GM19193 (cell line): ENCODE data around the gene MMP23B.

Experiments used
- POLR2A ChIP-seq: IDR thresholded peaks from 4 replicates; pipeline ENCODE4 v1.6.1; 2011; ENCODE audit not compliant: insufficient read depth, insufficient read length; ENCODE audit errors: extremely low read depth

The MMP23B gene

DNA sequence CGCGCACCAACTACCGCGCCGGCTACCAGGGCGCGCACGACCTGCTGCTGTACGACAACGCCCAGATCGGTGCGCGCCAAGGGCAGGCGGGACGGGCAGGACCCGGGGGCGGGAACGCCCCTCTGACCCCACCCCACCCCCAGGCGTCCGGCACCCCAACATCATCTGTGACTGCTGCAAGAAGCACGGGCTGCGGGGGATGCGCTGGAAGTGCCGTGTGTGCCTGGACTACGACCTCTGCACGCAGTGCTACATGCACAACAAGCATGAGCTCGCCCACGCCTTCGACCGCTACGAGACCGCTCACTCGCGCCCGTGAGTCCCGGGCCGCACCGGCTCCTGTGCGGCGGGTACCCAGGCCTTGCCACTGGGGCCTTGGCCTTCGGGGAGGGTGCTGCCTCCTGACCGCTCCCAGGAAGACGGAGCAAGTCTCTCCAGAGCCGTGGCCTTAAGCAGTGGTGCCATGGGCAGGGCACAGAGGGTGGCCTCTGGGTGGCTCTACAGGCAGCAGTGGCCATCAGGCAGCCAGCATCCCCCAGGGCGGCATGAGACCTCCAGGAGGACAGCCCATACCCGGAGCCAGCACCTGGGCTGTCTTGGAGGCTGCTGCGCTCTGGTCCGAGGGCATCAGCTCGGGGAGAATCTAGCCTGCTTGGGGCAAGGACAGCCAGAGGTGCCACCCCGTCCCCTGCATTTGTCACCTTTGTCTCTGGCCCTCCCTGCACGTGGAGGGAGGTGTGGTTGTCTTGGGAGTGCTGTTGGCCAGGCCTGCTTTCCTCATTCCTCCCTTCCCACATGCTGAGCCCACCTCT, 8.1 kb upstream of the MMP23B start:
- no peak for TF ChIP-seq POLR2A

DNA sequence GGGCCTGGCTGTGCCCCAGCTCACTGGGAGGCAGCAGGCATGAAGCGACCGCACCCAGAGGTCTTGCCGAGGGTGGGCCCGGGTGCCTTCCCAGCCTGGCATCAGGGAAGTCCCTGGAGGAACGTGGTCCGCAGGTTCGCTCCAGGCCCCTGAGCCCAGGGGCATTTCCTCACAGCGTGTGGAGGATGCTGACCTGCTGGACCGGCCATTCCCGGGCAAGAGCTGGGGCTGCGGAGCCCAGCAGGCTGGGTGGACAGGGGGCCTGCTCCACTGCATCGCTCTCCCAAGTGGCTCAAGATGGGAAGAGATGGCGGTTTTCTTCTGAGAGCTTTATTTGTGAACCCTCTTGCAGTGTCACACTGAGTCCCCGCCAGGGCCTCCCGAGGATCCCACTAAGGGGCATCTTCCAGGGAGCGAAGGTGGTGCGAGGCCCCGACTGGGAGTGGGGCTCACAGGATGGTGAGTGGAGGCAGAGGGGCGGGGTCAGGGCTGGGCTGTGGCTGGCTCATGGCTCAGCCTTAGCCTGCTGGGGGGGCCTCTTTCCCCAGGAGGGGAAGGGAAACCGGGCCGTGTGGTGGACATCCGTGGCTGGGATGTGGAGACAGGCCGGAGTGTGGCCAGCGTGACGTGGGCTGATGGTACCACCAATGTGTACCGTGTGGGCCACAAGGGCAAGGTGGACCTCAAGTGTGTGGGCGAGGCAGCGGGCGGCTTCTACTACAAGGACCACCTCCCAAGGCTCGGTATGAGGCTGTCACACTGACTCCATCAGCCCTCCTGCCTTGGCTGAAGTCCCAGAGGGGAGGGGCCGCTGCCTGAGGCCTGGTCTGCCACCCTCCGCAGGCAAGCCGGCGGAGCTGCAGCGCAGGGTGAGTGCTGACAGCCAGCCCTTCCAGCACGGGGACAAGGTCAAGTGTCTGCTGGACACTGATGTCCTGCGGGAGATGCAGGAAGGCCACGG, 7.2 kb upstream of the MMP23B start:
- no peak for TF ChIP-seq POLR2A

DNA sequence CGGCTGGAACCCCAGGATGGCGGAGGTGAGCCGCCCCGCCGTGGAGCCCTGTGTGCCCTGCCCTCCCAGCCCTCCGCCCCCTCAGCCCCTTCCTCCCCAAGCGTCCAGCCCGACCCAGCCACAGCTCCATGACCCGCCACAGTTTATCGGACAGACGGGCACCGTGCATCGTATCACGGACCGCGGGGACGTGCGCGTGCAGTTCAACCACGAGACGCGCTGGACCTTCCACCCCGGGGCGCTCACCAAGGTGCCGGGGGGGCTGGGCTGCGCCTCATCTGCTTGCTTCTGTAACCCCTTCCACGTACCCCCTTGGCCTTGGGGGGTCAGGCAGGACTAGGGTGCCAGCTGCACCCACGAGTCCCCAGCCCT, 6.6 kb upstream of the MMP23B start:
- TF ChIP-seq POLR2A: no peak

DNA sequence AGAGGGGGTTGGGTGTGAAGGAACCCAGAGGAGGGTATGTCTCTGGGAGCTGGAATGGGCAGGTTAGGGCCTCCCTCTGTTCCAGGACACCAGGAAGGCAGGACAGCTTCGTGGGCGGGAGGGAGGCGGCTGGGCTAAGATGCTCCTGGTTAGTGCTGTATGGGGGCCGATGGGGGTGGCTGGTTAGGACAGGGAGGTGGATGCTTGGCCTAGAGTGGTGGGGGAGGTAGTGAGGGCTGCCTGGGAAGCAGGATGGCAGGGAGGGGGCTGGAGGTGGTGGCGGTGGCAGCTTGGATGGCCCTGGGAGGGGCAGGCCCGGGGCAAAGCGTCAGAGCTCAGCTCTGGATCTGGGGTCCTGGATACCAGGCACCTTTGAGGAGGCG, 6.2 kb upstream of the MMP23B start:
- no peak for TF ChIP-seq POLR2A

DNA sequence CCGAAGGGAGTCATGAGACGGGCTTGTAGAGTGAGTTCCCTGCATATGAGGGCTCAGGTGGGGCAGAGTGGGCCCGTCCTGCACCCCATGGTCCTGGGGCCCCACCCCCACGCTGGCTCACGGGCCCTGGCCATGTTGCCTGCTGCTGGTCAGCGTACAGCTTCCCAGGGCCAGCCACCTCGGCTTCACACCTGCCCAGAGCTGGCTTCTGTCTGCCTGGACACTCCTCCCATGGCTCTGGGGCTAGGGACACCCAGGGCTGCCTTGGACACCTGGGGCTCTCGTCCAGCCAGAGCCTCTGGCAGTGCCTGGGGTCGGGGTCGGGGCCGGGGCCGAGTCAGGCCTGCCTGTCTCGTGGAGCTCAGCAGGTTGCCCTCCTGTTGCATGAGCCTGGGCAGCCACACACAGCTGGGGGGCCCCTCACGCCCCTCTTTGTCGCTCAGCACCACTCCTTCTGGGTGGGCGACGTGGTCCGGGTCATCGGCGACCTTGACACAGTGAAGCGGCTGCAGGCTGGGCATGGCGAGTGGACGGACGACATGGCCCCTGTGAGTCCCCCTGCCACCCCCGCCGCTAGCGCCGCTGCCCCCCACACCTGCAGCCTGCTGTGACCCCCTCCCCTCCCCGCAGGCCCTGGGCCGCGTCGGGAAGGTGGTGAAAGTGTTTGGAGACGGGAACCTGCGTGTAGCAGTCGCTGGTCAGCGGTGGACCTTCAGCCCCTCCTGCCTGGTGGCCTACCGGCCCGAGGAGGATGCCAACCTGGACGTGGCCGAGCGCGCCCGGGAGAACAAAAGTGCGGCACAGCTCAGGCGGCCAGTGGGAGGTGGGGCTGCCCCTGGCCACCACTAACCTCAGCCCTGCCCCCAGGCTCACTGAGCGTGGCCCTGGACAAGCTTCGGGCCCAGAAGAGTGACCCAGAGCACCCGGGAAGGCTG, 5.5 kb upstream of the MMP23B start:
- no peak for TF ChIP-seq POLR2A

DNA sequence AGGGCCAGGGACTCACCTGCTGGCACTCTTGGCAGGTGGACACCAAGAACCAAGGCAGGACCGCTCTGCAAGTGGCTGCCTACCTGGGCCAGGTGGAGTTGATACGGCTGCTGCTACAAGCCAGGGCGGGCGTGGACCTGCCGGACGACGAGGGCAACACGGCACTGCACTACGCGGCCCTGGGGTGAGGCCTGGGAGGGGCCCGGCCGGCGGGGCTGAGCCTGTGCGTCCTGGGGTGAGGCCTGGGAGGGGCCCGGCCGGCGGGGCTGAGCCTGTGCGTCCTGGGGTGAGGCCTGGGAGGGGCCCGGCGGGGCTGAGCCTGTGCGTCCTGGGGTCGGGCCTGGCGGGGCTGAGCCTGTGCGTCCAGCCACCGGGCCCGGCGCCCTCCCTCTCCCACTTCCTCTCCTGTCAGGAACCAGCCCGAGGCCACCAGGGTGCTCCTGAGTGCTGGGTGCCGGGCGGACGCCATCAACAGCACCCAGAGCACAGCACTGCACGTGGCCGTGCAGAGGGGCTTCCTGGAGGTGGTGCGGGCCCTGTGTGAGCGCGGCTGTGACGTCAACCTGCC, 4.6 kb upstream of the MMP23B start:
- TF ChIP-seq POLR2A: no peak

DNA sequence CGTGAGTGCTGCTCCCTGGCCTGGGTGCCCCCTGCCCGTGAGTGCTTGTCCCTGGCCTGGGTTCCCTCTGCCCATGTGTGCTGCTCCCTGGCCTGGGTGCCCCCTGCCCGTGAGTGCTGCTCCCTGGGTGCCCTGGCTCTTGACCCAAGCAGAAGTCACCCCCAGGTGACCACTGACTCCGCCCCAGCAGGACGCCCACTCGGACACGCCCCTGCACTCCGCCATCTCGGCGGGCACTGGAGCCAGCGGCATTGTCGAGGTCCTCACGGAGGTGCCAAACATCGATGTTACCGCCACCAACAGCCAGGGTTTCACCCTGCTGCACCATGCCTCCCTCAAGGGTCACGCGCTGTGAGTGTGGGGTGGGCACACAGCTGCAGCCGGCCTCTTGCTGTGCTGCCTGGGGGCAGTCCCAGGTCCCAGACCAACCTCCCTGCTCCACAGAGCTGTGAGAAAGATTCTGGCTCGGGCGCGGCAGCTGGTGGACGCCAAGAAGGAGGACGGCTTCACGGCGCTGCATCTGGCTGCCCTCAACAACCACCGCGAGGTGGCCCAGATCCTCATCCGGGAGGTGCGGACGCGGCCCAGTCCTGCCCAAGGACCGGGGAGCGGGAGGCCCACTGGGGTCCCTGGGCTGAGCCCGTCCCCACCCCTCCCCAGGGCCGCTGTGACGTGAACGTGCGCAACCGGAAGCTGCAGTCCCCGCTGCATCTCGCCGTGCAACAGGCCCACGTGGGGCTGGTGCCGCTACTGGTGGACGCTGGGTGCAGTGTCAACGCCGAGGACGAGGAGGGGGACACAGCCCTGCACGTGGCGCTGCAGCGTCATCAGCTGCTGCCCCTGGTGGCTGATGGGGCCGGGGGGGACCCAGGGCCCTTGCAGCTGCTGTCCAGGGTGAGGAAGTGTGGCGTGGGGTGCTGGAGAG, 3.9 kb upstream of the MMP23B start:
- no peak for TF ChIP-seq POLR2A

DNA sequence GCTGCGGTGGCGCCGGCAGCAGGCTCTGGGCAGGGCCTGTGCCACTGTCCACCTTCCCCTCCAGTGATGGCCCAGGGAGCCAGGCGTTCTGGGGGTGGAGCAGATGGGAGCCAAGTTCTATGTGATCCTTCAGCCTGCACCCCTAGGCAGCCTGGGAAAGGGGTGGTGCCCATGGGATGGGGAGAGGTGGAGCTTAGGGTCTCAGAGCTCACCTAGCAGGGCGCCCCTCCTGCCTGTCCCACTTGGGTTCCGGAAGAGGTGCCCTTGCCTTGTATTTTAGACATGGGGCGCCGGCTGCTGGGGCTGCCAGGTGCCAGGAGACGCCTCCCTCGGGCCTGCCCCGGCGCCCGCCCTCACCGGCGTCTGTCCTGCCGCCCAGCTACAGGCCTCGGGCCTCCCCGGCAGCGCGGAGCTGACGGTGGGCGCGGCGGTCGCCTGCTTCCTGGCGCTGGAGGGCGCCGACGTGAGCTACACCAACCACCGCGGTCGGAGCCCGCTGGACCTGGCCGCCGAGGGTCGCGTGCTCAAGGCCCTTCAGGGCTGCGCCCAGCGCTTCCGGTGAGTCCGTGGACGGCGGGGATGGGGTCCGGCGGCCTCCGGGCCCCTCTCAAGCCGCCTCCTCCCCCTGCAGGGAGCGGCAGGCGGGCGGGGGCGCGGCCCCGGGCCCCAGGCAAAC, 3.1 kb upstream of the MMP23B start:
- peak; percentile 37 for TF ChIP-seq POLR2A

DNA sequence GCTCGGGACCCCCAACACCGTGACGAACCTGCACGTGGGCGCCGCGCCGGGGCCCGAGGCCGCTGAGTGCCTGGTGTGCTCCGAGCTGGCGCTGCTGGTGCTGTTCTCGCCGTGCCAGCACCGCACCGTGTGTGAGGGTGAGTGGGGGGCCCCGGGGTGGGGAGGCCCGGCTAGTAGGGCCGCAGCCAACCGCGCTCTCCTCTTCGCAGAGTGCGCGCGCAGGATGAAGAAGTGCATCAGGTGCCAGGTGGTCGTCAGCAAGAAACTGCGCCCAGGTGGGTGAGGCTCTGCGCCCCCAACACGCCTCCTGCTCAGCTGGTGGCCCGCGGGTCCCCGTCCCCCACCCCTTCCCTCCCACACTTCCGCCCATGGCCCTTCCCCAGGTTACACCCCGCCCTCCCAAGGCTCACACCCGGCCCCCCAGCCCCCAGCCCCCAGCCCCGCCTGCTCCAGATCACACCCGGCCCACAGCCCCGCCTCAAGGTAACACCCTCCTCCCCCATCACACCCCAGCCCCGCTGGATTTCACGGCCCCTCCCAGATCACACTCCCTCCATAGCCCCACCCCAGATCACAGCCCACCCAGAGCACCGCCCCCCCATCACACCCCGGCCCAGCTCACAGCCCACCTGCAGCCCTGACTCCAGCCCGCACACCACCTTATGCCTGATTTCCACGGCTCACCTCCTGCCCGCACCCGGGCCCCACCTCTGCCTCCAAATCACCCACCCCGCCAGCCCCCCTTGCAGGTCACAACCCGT, 2.4 kb upstream of the MMP23B start:
- no peak for TF ChIP-seq POLR2A

DNA sequence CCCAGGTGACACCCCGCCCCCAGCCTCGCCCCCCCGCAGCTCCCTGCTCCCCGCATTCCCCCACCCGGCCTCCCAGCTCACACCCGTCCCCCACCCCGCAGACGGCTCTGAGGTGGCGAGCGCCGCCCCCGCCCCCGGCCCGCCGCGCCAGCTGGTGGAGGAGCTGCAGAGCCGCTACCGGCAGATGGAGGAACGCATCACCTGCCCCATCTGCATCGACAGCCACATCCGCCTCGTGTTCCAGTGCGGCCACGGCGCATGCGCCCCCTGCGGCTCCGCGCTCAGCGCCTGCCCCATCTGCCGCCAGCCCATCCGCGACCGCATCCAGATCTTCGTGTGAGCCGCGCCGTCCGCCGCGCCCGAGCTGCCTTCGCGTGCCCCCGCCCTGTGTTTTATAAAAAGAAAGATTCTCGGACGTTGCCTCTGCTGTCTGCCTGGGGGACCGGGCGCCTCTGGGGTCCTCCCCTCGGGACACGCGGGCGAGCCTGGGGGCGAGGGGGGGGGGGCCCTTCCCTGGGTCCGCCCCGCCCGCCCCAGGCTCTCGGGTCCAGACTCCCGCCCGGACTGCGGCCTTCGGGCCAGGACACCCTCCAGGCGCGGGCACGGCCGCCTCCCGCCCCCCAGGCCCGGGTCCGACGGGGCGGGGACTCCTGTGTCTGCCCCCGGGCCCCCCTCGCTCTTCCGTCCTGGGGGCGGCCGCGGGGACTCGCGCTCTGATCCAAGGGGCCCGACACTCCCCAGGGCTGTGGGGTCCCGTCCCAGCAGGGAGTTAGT, 1.6 kb upstream of the MMP23B start:
- peak; percentile 46 for TF ChIP-seq POLR2A

DNA sequence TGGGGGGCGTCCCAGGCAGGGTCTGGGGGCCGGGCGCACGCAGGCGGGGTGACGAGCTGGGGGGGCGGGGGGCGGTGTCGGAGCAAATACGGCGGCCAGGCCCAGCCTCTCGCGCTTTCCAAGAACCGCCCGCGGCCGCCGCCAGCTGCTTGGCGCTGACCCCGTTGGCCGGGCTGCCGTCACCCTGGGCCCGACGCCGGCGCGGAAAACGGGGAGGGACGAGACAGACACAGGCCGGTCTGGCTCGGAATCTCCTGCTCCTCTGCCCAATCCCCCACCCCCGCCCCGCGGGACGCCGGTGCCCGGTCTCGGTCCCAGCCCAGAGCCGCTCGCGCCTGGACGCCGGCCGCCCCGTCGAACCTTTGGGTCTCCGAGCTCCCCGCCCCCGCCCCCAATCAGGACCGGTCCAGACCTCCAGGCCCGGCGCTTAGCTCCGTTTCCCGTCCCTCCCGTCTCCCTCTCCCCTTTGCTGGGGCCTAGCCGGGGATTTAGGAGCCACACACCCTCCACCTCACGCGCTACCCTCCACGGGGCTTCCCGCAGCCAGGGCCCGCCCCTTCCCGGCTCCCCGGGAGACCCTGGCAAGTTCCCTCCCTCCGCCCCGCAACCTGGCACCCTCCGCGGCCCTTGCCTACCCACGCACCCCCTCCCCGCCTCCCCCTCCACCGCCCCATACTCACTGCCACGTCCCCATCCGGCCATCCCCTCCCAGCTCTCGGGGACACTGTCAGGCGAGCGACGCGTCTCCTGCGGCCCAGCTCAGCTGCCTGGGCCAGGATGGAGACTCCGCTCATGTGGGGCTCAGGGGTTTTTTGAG, 800 bp upstream of the MMP23B start:
- no peak for TF ChIP-seq POLR2A
